Eye (tissue), 1 donor: ENCODE results near the gene OSBPL6.
"Not testable (repeated sequence)": the region's sequence is repeated elsewhere in the genome, so short reads cannot be mapped to it uniquely, and the experiment has no call there.

Experiments used
- DNase-seq: peaks from one replicate; pipeline ENCODE4 v3.0.0-alpha.2; 2015

OSBPL6 gene

GRCh38 chr2:178306352-178307073 lies 112.2 kb downstream of the OSBPL6 start:
- peak; percentile 17 for DNase-seq

GRCh38 chr2:178307650-178308049 lies 113.3 kb downstream of the OSBPL6 start:
- no peak for DNase-seq

- DNase-seq = no peak
Measured at GRCh38 chr2:178309541-178309940, 115.2 kb downstream of the OSBPL6 start.

GRCh38 chr2:178315078-178315477 lies 120.8 kb downstream of the OSBPL6 start:
- DNase-seq = no peak

- DNase-seq = no peak
Measured at GRCh38 chr2:178315488-178315948, 121.2 kb downstream of the OSBPL6 start.

- DNase-seq = no peak
Measured at GRCh38 chr2:178317811-178318210, 123.5 kb downstream of the OSBPL6 start.

GRCh38 chr2:178320011-178320585 lies 125.8 kb downstream of the OSBPL6 start:
- no peak for DNase-seq

GRCh38 chr2:178322068-178322467 lies 127.8 kb downstream of the OSBPL6 start:
- DNase-seq = no peak

- DNase-seq = not testable (repeated sequence)
Measured at GRCh38 chr2:178323331-178323730, 129.0 kb downstream of the OSBPL6 start.

GRCh38 chr2:178324077-178324476 lies 129.8 kb downstream of the OSBPL6 start:
- DNase-seq = no peak

GRCh38 chr2:178325268-178325667 lies 131.0 kb downstream of the OSBPL6 start:
- no peak for DNase-seq

- no peak for DNase-seq
Measured at GRCh38 chr2:178327516-178327915, 133.2 kb downstream of the OSBPL6 start.

GRCh38 chr2:178328037-178328436 lies 133.7 kb downstream of the OSBPL6 start:
- DNase-seq = no peak

- no peak for DNase-seq
Measured at GRCh38 chr2:178330175-178331017, 136.1 kb downstream of the OSBPL6 start.

- no peak for DNase-seq
Measured at GRCh38 chr2:178331474-178332432, 137.4 kb downstream of the OSBPL6 start.

- DNase-seq = no peak
Measured at GRCh38 chr2:178333851-178334250, 139.5 kb downstream of the OSBPL6 start.

GRCh38 chr2:178335230-178335629 lies 140.9 kb downstream of the OSBPL6 start:
- no peak for DNase-seq

GRCh38 chr2:178344121-178344520 lies 149.8 kb downstream of the OSBPL6 start:
- no peak for DNase-seq

- no peak for DNase-seq
Measured at GRCh38 chr2:178345951-178346350, 151.6 kb downstream of the OSBPL6 start.

- no peak for DNase-seq
Measured at GRCh38 chr2:178350051-178350450, 155.7 kb downstream of the OSBPL6 start.

GRCh38 chr2:178357704-178358103 lies 163.4 kb downstream of the OSBPL6 start:
- not testable (repeated sequence) for DNase-seq

- no peak for DNase-seq
Measured at GRCh38 chr2:178359192-178359912, 165.0 kb downstream of the OSBPL6 start.
